K562 (cell line): Measurements from ENCODE around the gene DNAAF1. TPM values are rescaled to one million over a fixed set of nuclear protein-coding genes. Genes with fewer than 3 reads are reported as not detected.

Source experiments
- E2F6 ChIP-seq, 2 experiments: IDR thresholded peaks; 2 replicates each; pipeline ENCODE4 v1.6.1; 2011; ENCODE audit warnings: borderline replicate concordance in 1 of 2, control low read depth in 1 of 2, low read depth in 1 of 2, low read length in 1 of 2, mild to moderate bottlenecking in 1 of 2, mixed read lengths in 1 of 2, moderate library complexity in 1 of 2; ENCODE audit not compliant: insufficient read depth in 1 of 2, insufficient read length in 1 of 2, poor library complexity in 1 of 2, severe bottlenecking in 1 of 2; ENCODE audit errors: extremely low read depth in 1 of 2
- FOSL1 ChIP-seq: fragments of 200-800 bp; sonication (Bioruptor generic); conservative IDR thresholded peaks from 2 replicates; pipeline ENCODE4 v1.6.1; 2016; ENCODE audit warnings: missing genetic modification characterization, missing compliant biosample characterization
- HDAC3 ChIP-seq: fragments of 450-650 bp; IDR thresholded peaks from 2 replicates; pipeline ENCODE4 v1.6.1; 2018; ENCODE audit warnings: borderline replicate concordance, mild to moderate bottlenecking, moderate library complexity; ENCODE audit not compliant: partially characterized antibody
- NR2C1 ChIP-seq, 2 experiments: fragments of 450-650 bp; IDR thresholded peaks; 2 replicates each; pipeline ENCODE4 v1.6.1; 2017; ENCODE audit warnings: mild to moderate bottlenecking in 2 of 2, antibody characterized with exemption in 1 of 2, inconsistent platforms in 1 of 2, missing compliant biosample characterization in 1 of 2, missing genetic modification characterization in 1 of 2
- NR2C2 ChIP-seq, 2 experiments: fragments of 200-800 bp in 1 of 2; sonication (Bioruptor generic) in 1 of 2; sonication (generic) in 1 of 2; formaldehyde crosslinking in 1 of 2; IDR thresholded peaks; 2 replicates each; pipeline versions ENCODE4 v1.6.1 to v1.8.0; 2016 to 2022; ENCODE audit warnings: mild to moderate bottlenecking in 1 of 2, missing compliant biosample characterization in 1 of 2, missing genetic modification characterization in 1 of 2, missing genetic modification reagents in 1 of 2
- OTX1 ChIP-seq: fragments of 450-650 bp; formaldehyde crosslinking; IDR thresholded peaks from 2 replicates; pipeline ENCODE4 v1.4.0; 2022; ENCODE audit warnings: mild to moderate bottlenecking
- PREB ChIP-seq: sonication (generic); formaldehyde crosslinking; IDR thresholded peaks from 2 replicates; pipeline ENCODE4 v1.8.1; 2023; ENCODE audit warnings: mild to moderate bottlenecking, missing genetic modification reagents
- SMARCE1 ChIP-seq: fragments of 450-650 bp; IDR thresholded peaks from 2 replicates; pipeline ENCODE4 v1.7.1; 2016; ENCODE audit warnings: mild to moderate bottlenecking
- TAF7 ChIP-seq: fragments of 450-650 bp; IDR thresholded peaks from 2 replicates; pipeline ENCODE4 v1.6.1; 2016; ENCODE audit warnings: missing genetic modification characterization, missing compliant biosample characterization
- TCF3 ChIP-seq: sonication (generic); formaldehyde crosslinking; IDR thresholded peaks from 2 replicates; pipeline ENCODE4 v1.4.0; 2020; ENCODE audit warnings: mild to moderate bottlenecking, missing genetic modification reagents
- ZBTB11 ChIP-seq, 3 experiments: fragments of 200-800 bp in 1 of 3; fragments of 250-450 bp in 1 of 3; fragments of 450-650 bp in 1 of 3; sonication (Bioruptor Pico) in 1 of 3; sonication (Bioruptor generic) in 1 of 3; formaldehyde crosslinking in 1 of 3; IDR thresholded peaks; 2 replicates each; pipeline versions ENCODE4 v1.6.1 to v1.8.0; 2016 to 2022; ENCODE audit warnings: mild to moderate bottlenecking in 2 of 3, missing genetic modification characterization in 2 of 3, missing compliant biosample characterization in 1 of 3, moderate library complexity in 1 of 3
- ZNF24 ChIP-seq: fragments of 450-650 bp; IDR thresholded peaks from 2 replicates; pipeline ENCODE4 v1.6.1; 2016
- ZNF592 ChIP-seq: fragments of 450-650 bp; IDR thresholded peaks from 2 replicates; pipeline ENCODE4 v1.6.1; 2017; ENCODE audit warnings: antibody characterized with exemption, mild to moderate bottlenecking
- polyA plus RNA-seq, 8 experiments: library from polyadenylated mRNA; depleted of rRNA in 4 of 8; stranded (reverse) in 5 of 8; unstranded in 3 of 8; fragments of >200 nt; fragmentation: Nextera tagmentation in 2 of 8; fragmentation: Illumina TruSeq in 1 of 8; extraction: Ambion mirVana in 2 of 8; extraction: Trizol in 1 of 8; gene quantifications; 2 replicates each; pipeline versions ENCODE4 v1.2.1 to v1.2.3, GENCODE V29; 2011 to 2014; ENCODE audit warnings: inconsistent platforms in 1 of 8, missing spikeins in 1 of 8
- total RNA-seq, 7 experiments: library from RNA; depleted of rRNA in 6 of 7; stranded (reverse); fragments of >200 nt in 6 of 7; fragmentation: Illumina TruSeq in 2 of 7; extraction: Trizol in 2 of 7; gene quantifications; 2 replicates each; pipeline versions ENCODE4 v1.2.1 to v1.2.3, GENCODE V29; 2011 to 2021; ENCODE audit warnings: low replicate concordance in 1 of 7

DNAAF1 gene
- total and polyA plus RNA-seq, 9 of the 15 experiments (the other 6 are each of a cell fraction or from before 2014, with no cell fraction given), result 0.01 TPM; not detected in 8

- TF ChIP-seq PREB (CRISPR knock-in tag), result 0 out of 2 replicates have a peak, but pooled peaks have one; percentile 32
- peak; percentile 35; the same call in 1 of the 2 replicates for TF ChIP-seq ZNF592
- no peak for TF ChIP-seq NR2C2 (CRISPR knock-in tag; IDR thresholded peaks at IDR 0.05)
- TF ChIP-seq NR2C2 (tag; IDR thresholded peaks at IDR 0.05), result peak; percentile 93
- TF ChIP-seq ZNF24, result 0 out of 2 replicates have a peak, but pooled peaks have one; percentile 32
- TF ChIP-seq E2F6 (IDR thresholded peaks at IDR 0.05; ENCODE audit: borderline replicate concordance in 1 of 2, extremely low read depth in 1 of 2, insufficient read depth in 1 of 2, insufficient read length in 1 of 2, low read depth in 1 of 2, low read length in 1 of 2, poor library complexity in 1 of 2, severe bottlenecking in 1 of 2), result no peak
- TF ChIP-seq TCF3, result peak; percentile 73
- no peak; the same call in 1 of the 2 replicates for TF ChIP-seq FOSL1 (tag)
- peak in 2 of 3 experiments; percentile 58 to 82; a peak in 3 of 6 replicates for TF ChIP-seq ZBTB11 (CRISPR knock-in tag; IDR thresholded peaks at IDR 0.05)
- 0 out of 2 replicates have a peak, but pooled peaks have one; percentile 29 for TF ChIP-seq OTX1 (CRISPR knock-in tag)
- TF ChIP-seq TAF7, result no peak
- TF ChIP-seq HDAC3, result peak; percentile 44
- TF ChIP-seq NR2C1 (IDR thresholded peaks at IDR 0.05), result peak; percentile 78
- peak; percentile 85 for TF ChIP-seq NR2C1 (tag; IDR thresholded peaks at IDR 0.05)
- peak; percentile 48; the same call in 1 of the 2 replicates for TF ChIP-seq SMARCE1
Observed at GRCh38 chr16:84115919-84116719, 29.0 kb upstream of the DNAAF1 start (continued).
